ENCODE data around the gene ATL1. TPM values are rescaled to one million over a fixed set of nuclear protein-coding genes. Genes with fewer than 3 reads are reported as not detected.
"Not testable (repeated sequence)": the region's sequence is repeated elsewhere in the genome, so short reads cannot be mapped to it uniquely, and the experiment has no call there.

The ATL1 gene
- total RNA-seq, 1 donor from 2014 or later = 7.4 TPM

DNA sequence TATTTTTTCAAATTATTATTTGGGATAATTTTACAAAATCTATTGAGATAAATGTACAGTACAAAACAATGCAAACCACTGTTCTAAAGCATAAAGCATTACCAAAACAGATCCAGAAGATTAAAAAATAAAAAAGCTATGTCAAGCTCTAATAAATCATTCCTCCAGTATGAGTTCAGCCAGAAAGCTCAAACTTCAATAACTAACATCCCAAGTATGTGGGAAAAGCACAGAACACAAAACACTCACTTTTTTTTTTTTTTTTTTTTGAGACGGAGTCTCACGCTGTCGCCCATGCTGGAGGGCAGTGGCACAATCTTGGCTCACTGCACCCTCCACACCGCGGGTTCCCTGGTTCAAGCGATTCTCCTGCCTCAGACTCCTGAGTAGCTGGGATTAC is 96.8 kb downstream of the ATL1 start:
- DNase-seq (ENCODE audit: extremely low spot score, unreplicated experiment) = no peak

DNA sequence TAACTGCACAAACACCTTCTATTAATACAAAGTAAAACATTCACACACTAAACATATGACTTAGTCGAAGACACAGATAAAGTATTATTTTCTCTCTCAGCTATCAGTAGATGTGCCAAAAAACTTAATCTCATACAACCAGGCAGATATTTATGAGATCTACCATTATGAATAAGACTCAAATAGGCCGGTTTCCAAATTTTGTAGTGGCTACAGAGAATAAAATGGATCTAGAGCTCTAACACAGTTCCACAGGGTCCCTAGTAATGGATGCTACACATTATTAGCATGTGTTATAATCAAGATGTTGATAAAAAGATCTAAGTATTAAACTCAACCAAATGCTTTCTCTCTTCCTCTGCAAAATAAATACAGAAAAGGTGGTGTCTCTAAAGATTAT is 97.8 kb downstream of the ATL1 start:
- DNase-seq (ENCODE audit: extremely low spot score, unreplicated experiment) = no peak
- Mint-ChIP-seq H3K36me3 (ENCODE audit: unreplicated experiment) (peaks cover 30% of the 10 kb centered on the region), H3K4me3 (ENCODE audit: unreplicated experiment) (peak overlapping the region; percentile 65), H3K9me3 (ENCODE audit: unreplicated experiment) (no peaks in the 10 kb centered on the region), H3K4me1 (ENCODE audit: unreplicated experiment) (peaks cover 61% of the 10 kb centered on the region), H3K27me3 (ENCODE audit: unreplicated experiment) (no peaks in the 10 kb centered on the region), H3K27ac (ENCODE audit: unreplicated experiment) (peak overlapping the region; percentile 96)
- TF ChIP-seq, protein P1, sequence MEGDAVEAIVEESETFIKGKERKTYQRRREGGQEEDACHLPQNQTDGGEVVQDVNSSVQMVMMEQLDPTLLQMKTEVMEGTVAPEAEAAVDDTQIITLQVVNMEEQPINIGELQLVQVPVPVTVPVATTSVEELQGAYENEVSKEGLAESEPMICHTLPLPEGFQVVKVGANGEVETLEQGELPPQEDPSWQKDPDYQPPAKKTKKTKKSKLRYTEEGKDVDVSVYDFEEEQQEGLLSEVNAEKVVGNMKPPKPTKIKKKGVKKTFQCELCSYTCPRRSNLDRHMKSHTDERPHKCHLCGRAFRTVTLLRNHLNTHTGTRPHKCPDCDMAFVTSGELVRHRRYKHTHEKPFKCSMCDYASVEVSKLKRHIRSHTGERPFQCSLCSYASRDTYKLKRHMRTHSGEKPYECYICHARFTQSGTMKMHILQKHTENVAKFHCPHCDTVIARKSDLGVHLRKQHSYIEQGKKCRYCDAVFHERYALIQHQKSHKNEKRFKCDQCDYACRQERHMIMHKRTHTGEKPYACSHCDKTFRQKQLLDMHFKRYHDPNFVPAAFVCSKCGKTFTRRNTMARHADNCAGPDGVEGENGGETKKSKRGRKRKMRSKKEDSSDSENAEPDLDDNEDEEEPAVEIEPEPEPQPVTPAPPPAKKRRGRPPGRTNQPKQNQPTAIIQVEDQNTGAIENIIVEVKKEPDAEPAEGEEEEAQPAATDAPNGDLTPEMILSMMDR (IDR thresholded peaks at IDR 0.05) = no peak

More for the DNA sequence above, 96.8 kb downstream of the ATL1 start:
- no peaks in the 10 kb centered on the region for H3K9me3 Mint-ChIP-seq (ENCODE audit: unreplicated experiment)
- peak overlapping the region; percentile 96 for H3K27ac Mint-ChIP-seq (ENCODE audit: unreplicated experiment)
- H3K36me3 Mint-ChIP-seq (ENCODE audit: unreplicated experiment) = peaks cover 25% of the 10 kb centered on the region
- peaks cover 61% of the 10 kb centered on the region for H3K4me1 Mint-ChIP-seq (ENCODE audit: unreplicated experiment)
- no peaks in the 10 kb centered on the region for H3K27me3 Mint-ChIP-seq (ENCODE audit: unreplicated experiment)
- TF ChIP-seq, protein P1 (IDR thresholded peaks at IDR 0.05) = no peak
- peak overlapping the region; percentile 22 for H3K4me3 Mint-ChIP-seq (ENCODE audit: unreplicated experiment)

DNA sequence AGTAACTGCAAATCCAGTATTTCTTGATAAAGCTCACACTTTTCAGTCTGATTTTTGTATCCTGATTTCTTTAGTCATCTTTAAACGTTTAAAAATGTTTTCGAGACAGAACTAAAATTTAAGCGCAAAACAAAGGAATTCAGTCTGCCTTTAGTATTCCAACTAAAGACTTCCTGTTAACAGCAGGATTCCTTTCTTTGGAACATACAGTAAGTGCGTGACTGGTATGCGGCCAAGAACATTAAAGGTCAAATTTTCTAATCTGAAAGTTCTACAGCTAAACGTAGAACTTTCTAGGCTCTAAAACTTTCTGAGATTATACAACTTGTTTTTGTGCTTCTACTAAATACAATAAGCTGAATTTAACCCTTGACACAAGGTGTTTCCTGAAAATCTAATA is 98.3 kb downstream of the ATL1 start:
- no peak for DNase-seq (ENCODE audit: extremely low spot score, unreplicated experiment)
- no peaks in the 10 kb centered on the region for H3K27me3 Mint-ChIP-seq (ENCODE audit: unreplicated experiment)
- peak overlapping the region; percentile 96 for H3K27ac Mint-ChIP-seq (ENCODE audit: unreplicated experiment)
- H3K9me3 Mint-ChIP-seq (ENCODE audit: unreplicated experiment) = no peaks in the 10 kb centered on the region
- TF ChIP-seq, protein P1 (IDR thresholded peaks at IDR 0.05) = no peak
- H3K4me1 Mint-ChIP-seq (ENCODE audit: unreplicated experiment) = peaks cover 63% of the 10 kb centered on the region
- H3K4me3 Mint-ChIP-seq (ENCODE audit: unreplicated experiment) = peak overlapping the region; percentile 65
- H3K36me3 Mint-ChIP-seq (ENCODE audit: unreplicated experiment) = peaks cover 34% of the 10 kb centered on the region

DNA sequence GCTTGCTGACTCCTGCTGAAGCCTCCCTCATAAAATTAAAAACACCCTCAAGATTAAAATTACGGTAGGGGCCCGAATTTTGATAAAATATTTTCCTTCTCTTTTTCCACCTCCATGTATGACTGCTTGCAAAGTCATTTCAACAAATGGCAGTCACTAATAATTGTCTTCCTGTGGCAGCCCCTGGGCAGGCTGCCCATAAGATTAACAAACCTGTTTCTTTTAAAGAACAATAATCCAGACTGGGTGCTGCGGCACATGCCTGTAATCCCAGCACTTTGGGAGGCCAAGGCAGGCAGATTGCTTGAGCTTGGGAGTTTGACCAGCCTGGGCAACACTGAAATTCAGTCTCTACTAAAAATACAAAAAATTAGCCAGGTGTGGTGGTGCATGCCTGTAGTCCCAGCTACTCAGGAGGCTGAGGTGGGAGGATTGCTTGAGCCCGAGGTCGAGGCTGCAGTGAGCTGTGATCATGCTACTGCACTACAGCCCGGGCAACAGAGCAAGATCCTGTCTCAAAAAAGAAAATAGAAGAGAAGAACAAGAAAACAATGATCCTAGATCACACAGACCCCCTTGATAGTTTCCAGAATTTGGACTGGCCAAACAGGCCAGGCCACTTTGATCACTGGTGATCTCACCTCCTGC is 99.5 kb downstream of the ATL1 start:
- H3K4me1 Mint-ChIP-seq (ENCODE audit: unreplicated experiment) = peaks cover 68% of the 10 kb centered on the region
- no peak overlapping the region for H3K4me3 Mint-ChIP-seq (ENCODE audit: unreplicated experiment)
- DNase-seq (ENCODE audit: extremely low spot score, unreplicated experiment) = no peak
- H3K27me3 Mint-ChIP-seq (ENCODE audit: unreplicated experiment) = no peaks in the 10 kb centered on the region
- peaks cover 40% of the 10 kb centered on the region for H3K36me3 Mint-ChIP-seq (ENCODE audit: unreplicated experiment)
- no peaks in the 10 kb centered on the region for H3K9me3 Mint-ChIP-seq (ENCODE audit: unreplicated experiment)
- H3K27ac Mint-ChIP-seq (ENCODE audit: unreplicated experiment) = peak overlapping the region; percentile 96
- TF ChIP-seq, protein P1 (IDR thresholded peaks at IDR 0.05) = no peak

DNA sequence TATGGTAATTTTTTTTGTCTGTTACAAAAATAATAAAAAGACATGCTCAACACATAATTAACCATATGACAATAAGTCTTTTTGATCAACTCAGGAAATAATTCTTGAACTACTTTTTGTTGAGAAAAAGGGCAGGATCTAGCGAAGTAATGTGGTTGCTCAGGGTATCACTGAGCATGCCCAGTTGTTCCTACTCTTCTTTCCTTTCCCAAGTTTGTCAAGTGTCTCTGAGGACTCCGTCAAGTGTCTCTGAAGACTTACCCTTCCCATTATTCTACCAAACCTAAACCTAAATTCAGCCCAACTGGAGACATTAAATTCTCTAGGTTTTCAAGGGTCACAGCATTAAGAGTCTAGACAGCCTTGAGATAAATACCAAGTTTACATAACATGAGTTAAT is 104.6 kb downstream of the ATL1 start:
- not testable (repeated sequence) for H3K27me3 Mint-ChIP-seq (ENCODE audit: unreplicated experiment)
- Mint-ChIP-seq H3K4me1 (ENCODE audit: unreplicated experiment) (peaks cover 45% of the 10 kb centered on the region), H3K27ac (ENCODE audit: unreplicated experiment) (peak overlapping the region; percentile 2)

DNA sequence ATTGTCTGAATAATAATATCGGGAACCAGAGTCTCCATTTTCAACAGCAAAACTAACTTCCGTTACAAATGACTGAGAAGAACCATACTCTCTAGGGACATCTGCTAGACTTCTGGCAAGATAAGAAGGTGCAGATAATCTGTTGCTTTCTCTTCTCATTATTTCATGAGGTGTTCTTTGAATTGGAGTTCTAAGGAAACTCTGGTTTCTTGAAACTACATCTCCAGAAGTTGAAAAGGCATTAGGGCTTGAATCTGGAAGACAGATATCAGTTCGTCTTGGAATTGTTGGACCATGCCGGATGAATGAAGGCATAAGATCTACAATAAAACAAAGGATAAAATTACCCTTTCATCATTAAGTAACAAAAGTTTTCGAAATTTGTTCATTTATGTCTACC is 105.4 kb downstream of the ATL1 start:
- H3K9me3 Mint-ChIP-seq (ENCODE audit: unreplicated experiment); H3K27me3 Mint-ChIP-seq (ENCODE audit: unreplicated experiment); H3K27ac Mint-ChIP-seq (ENCODE audit: unreplicated experiment); DNase-seq (ENCODE audit: extremely low spot score, unreplicated experiment): not testable (repeated sequence)
- Mint-ChIP-seq H3K4me3 (ENCODE audit: unreplicated experiment) (peak overlapping the region; percentile 44), H3K36me3 (ENCODE audit: unreplicated experiment) (peaks cover 39% of the 10 kb centered on the region), H3K4me1 (ENCODE audit: unreplicated experiment) (peaks cover 38% of the 10 kb centered on the region)

More for the DNA sequence above, 104.6 kb downstream of the ATL1 start:
- not testable (repeated sequence) for H3K9me3 Mint-ChIP-seq (ENCODE audit: unreplicated experiment); DNase-seq (ENCODE audit: extremely low spot score, unreplicated experiment); H3K4me3 Mint-ChIP-seq (ENCODE audit: unreplicated experiment)
- H3K36me3 Mint-ChIP-seq (ENCODE audit: unreplicated experiment) = peaks cover 45% of the 10 kb centered on the region
